ENCODE results near the gene FEZ2.

Gene FEZ2

GRCh38 chr2:36528274-36528673, 69.7 kb downstream of the FEZ2 start:
- no peak for DNase-seq

- DNase-seq, result no peak
Measured at GRCh38 chr2:36526226-36526625, 71.7 kb downstream of the FEZ2 start.

GRCh38 chr2:36525245-36525644, 72.7 kb downstream of the FEZ2 start:
- no peak for DNase-seq

DNA sequence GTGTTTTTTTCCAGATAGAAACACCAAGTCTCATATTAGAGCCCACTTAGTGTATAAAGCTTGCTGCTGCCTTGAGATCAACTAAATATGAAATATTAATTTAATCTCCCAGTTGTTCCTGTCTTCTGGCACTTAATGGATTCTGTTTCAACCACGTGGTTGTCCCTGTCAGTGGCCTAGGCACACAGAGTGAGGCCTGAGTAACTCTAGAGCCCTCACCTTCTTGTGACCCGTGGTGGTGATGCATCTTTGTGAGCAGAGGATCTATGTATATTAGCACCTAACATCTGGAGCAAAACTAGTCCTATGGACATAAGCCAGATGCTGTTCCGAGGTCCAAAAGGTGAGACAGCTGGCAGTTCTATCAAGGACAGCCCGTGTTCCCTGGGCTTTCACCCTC, 74.8 kb downstream of the FEZ2 start:
- DNase-seq, result no peak

- DNase-seq, result no peak
Measured at GRCh38 chr2:36520431-36520830, 77.5 kb downstream of the FEZ2 start.

DNA sequence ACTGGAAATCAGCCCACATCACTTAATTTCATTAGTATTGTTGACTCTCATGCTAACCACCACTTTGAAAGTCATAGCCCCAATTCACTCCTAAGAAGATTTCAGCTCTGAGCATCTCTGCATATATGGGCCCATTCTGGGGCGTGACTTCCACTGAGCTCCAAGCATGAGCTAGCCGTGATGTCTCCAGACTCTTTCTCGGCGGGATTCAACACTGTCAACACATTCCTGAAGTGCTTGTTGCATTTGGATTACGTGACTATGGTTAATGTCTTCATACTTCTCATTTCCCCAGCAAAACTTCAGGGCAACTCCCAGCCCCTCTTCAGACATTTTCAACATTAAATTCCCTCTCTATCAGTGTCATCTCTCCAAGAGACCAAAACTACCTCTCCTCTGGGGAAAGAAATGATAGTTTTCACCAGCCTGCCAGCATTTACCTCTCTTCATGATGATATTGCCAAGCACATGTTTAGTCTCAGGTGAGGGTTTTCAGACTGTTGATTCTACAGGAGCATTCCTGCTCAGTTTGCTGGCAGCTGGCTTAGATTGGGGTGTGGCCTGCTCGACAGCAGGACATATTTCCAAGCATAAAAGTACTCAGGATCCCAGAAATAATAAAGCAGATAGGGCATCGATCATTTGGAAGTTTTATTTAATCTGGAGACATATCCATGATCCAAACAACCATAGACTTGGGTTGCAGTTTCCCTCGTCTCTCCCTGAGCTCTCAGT, 81.7 kb downstream of the FEZ2 start:
- DNase-seq, result no peak

GRCh38 chr2:36515538-36515937, 82.4 kb downstream of the FEZ2 start:
- DNase-seq, result no peak

- DNase-seq, result no peak
Measured at GRCh38 chr2:36513661-36514060, 84.3 kb downstream of the FEZ2 start.

DNA sequence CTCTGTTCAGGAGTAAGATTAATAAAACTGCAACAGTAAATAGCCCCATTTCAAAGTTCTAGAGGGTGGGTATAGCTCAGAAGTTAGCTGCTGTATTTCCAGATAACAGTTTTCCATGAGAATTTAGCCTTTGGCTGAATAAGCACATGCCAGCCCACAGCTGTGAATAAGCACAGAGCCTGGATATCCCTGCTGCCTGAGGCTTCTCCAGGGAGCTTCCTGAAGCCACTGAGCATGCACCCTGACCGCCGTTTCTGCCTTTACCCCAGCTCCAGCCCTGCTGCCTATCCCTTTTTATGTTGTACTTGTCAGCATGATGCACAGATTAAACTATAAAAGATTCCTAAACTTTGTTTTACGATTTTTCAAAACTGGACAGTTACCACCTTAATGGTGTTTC, 85.3 kb downstream of the FEZ2 start:
- no peak for DNase-seq

DNA sequence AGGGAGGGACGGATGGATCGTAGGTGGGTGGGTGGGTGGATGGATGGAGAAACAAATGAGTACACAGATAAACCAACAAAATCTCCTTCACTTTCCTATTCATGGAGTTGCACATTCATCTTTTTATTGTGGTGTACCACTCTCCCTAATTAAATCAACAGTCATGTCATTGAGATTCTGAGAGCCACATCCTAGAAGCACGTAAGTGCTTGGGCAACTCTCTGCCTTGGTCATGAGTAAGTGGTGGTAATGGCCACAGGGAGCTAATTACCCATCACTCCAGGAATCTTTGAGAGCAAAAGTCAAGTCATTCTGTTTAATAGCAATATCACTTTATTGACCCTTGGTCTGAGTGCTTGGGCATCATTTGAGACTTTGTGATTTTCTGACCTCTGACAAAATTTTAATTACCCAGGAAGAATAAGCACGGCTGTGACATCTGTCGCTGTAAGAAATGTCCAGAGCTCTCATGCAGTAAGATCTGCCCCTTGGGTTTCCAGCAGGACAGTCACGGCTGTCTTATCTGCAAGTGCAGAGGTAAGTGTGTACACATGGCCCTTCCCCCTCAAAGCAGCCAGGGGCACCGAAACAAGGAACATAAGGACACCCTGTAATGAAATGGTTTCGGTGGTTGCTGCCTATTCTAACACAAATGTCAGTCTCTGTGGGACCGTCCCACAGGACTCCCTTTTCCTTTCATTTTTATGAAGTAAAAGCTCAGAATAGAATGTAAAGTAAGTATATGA, 85.9 kb downstream of the FEZ2 start:
- DNase-seq, result no peak

DNA sequence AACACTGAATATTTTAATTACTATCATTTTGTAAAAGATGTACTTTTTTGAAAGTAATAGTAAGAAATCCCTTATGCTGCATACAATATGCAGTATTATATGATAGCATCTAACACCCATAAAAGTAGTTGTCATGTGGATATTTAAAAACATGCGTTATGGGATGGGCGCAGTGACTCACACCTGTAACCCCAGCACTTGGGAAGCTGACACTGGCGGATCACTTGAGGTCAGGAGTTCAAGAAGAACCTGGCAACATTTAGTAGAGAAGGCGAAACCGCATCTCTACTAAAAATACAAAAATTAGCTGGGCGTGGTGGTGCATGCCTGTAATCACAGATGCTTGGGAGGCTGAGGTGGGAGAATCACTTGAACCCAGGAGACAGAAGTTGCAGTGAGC, 88.9 kb downstream of the FEZ2 start:
- DNase-seq, result no peak

- DNase-seq, result no peak
Measured at GRCh38 chr2:36507408-36507812, 90.6 kb downstream of the FEZ2 start.

Measured in SHP77 treated with DMSO at 0.1 percent for 48 hours (cell line).